NCI-H526 treated with DMSO at 0.1 percent for 48 hours (cell line): ENCODE results near the gene RGS3.

Experiments
- DNase-seq: peaks from one replicate; lab custom pipeline; 2025; lab: John Stamatoyannopoulos, UW

RGS3 gene

DNA sequence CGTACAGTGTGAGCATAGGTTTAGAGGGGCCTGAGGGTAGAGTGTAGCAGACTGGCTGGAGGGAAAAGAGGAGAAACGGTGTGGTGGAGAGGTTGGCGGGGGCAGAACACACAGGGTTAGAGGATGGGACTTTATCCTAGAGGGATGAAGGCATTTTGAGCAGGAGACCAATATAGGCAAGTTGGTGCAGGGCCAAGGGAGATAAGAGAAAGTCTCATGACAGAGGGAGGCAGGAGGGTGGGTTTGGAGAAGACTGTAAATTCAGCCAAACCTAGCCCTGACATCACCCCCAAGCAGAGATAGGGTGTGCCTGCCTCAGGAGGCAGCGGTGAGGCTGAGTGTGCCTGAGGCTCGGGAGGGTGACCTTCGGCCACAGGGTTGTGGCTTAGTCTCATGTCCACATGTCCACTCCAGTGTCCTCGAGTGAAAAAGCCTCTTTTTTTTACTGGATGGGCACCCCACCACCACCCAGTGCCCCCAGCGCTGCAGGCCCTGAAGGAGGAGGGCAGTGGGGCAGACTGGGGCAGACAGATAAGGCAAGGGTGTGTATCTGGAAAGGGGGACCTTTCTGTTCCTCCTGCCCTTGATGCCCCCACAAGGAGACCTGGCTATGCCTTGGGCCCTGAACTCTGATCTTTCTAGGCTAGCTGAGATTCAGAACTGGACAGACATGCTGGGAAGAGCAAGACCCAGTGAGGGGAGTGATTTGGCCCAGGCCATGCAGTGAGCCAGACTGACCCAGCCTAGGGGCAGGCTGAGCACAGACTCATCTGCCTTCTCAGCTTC, 108.7 kb downstream of the RGS3 start:
- no peak for DNase-seq

DNA sequence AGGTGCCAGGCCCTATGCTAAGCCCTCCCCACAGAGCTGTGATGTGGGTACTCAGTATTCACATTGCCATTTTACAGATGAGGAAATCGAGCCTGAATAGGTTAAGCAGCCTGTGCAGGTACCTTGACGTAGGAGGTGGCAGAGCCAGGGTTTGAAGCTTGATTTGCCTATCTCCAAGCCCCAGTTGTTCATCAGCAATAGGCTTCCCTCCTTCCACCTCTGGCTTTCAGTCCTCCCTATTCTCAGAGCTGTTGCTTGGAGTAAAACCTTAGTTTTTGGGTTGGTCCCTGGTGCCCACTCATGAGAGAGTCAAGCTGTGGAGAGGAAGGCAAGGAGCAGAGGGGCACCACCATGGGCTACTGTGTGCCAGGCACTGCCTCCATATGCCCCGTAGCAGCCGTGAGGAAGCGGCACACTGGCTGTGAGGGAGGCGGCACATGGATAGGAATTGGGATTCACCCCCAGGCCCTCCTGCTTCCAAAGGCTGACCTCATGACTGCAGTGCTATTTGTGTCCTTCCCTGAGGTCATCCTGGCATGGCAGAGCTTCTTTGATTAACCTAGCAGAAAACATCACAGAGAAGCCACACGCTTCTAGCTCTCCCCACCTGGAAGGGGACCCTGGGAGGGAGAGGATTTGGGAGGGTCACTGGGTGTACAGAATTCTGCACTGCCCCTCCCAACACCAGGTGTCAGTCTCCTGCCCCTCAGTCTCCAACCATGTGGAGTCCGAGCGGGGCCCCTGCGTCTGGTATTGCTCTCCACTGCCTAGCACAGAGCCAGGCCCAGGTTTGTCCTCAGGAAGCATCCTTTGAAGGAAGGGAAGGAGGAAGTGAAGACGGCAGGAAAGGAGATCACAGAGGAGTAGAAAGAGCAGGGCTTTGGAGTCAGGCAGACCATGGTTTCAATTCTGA, 109.8 kb downstream of the RGS3 start:
- DNase-seq, result no peak

DNA sequence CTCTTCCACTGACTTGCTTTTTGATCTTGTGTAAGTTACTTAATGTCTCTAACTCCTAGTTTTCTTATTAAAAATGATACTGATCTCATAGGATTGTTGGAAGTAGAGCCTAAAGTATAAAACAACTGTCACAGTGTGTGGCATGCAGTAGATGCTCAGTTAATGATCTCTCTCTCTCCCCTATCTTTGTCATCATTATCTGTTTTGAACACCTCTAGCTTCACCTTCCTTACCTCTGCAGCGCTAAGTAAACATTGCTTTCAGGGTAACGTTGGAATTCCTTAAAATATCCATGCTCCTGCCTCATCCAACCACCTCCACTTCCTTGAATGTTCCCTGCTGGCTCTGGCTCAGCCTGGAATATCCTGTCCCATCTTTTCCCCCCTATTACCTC, 110.4 kb downstream of the RGS3 start:
- no peak for DNase-seq

DNA sequence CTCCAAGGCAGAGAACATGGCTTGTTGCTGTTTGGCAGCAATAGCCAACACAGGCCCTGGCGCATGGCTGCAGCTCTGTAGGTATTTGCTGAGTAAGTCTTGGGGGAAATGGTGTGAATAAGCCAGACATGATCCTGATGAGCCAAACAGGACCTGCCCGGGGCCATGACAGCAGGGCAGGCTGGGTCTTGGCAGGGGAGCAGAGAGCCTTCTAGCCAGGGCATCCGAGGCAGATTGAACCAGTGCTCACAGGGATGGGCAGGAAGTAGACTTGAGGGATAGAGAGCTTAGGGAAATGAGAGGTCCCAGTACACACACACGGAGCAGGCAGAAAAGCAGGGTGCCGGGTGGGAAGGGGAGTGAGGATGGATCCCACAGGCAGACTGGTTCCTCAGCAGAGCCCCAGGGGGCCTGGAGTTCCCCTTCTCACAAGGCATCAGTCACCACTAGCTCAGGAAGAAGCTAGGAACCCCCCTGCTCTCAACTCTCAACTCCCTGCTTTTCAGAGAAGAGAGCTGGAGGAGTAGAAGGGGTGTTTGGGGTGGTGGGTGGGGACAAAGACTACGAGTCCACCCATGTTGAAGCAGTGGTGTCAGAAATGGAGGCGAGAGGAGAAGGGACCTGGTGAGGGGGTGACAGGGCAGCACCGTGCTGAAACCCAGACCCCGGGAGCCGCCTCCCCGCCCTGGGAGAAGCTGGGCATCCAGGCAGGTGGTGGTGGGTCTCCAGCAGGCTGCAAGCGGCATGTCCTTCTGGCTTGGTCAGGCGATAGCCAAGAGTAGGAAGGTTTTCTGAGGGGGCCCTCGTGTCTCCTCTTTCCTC, 111.1 kb downstream of the RGS3 start:
- no peak for DNase-seq

DNA sequence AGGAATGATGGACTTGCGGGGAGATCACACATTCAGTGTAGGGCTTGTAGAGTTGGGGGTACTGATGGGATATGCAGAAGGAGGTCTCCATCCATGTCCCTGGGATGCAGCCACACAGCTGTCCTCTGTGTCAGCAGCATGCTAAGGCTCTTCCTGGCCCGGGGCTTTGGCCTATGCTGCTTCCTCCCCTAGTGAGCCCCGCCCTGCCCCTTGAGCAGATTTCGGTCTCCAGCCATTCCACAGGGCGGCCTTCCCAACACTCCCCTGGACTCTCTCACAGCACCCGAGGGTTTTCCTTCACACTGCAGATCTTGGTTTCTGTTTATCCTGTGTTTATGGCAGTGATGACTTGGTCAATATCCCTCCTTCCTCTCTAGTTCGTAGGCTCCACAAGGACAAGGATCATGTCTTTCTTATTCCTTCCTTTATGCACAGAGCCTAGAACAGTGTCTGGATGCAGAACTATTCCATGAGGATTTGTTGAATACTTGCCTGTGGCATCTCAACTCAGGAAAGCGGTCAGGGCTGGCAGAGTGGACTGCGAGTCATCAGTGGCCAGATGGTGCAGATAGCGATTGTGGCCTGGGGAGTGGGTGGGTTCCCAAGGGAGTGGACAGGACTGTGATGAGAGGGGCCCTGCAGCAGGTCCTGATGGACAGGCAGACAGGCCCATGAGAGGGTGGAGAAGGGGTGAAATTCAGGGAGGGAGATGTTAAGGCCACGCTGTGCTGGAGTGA, 114.2 kb downstream of the RGS3 start:
- no peak for DNase-seq

DNA sequence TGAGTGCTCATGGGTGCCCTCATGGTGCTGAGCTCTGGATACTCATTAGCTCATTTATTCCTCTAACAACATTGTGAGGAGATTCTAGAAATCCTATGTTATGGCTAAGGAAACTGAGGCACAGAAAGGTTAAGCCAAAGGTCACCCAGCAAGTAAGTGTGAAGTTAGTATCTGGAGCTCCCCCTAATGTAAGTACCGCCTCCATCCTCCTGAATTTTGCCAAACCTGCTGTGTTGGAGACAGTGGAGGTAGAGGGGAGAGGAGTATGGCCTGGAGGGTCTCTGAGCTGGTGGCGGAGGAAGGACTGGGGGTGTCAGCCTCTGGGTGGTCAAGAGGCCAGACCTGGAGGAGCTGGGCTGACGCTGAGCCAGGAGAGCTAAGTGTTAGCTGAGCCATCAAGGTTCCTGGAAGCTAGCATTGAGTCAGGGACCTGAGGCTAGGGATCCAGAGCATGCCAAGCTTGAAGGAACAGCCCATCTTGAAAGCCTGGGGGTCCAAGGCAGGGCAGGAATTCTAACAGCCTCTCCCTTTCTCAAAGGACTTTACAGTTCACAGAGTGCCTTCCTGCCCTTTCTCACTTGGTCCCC, 114.8 kb downstream of the RGS3 start:
- DNase-seq, result no peak

DNA sequence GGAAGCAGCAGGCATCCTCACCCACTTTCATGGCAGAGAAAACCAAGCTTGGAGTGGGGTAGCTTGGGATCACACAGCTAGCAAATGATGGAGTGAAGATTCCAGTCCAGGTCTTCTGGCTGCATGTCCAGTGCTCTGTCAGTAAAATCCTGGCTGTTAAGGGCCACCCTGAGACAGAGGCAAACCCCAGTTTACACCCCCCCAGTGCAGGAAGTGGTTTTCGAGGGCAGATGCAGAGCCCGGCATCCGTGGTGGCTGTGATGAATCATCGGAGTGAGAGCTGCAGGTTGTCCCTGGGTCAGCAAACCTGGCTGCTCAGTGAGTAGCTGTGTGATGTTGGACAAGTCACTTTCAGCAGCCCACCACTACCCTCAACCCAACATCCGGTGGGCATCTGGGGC, 115.4 kb downstream of the RGS3 start:
- no peak for DNase-seq

DNA sequence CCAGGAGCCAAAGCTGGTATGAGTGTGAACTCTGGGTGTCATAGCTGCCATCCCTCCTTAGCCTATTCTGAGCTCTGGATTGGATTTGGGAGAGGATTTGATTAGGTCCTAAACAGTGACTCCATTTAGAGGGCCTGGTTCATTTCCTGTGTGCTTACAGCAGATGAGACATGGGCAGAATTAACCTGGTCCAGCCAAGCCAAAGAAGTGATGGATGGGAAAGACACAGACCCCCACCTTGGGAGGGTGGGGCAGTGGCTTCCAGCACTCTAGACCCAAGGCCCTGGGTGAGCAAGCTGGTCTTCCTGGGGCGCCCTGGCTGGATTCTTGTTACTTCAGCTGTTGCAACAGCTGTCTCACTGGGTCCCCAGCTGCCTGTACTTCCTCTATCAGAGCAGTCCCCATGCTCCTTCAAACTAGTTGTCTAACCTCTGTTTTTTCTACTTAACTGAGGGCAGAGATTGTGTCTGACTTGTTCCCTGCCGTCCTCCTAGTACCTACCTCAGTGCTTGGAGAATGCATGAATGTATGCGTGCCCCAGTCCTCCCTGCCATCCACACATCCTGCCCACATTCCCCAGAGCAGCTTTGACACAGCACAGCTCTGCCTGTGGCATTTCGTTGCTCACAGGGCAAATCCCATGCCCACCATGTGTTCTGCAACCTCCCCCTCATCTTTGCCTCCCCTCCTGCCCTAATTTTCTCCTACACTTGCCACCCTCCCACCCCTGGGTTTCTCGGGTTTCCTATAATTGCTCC, 115.9 kb downstream of the RGS3 start:
- no peak for DNase-seq

DNA sequence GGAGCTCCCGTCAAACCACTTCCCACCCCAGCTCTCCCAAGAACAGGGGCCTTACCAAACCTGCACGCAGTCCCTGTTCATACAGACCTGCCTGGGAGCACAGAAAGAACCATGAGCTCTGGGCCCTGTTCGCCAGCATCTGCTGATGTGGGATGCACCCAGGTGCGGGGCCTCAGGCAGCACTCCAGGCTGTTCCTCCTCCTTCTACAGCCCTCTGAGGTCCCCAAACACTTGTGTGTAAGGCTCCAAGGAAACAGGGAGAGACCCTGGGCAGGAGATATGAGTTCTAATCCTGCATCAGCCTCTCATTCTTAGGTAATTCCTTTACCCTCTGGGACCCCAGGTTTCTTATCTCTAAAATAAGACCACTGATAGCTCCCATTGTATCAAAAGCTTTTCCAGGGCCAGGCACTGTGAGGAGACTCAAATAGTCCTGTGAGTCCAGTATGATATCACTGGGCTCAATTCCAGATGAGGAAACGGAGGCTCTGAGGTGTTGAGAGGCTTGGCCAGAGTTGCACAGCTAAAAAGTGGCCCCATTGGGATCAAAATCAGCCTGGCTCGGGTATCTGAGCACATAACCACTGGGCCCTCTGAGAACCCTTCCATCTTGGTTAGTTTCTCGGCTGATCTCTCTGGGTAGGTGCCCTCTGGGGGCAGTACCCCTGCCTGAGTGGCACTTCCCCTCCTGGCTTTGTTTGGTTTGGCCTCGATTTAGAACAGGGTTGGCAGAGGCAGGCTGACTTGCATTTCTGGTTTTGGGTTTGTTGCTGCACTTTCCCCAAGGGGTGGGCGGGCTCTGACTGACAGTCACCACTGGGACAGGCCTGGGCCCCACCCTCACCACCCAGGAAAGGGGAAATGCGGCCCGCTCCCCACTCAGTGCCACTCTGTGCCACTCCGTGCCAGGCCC, 116.8 kb downstream of the RGS3 start:
- no peak for DNase-seq

DNA sequence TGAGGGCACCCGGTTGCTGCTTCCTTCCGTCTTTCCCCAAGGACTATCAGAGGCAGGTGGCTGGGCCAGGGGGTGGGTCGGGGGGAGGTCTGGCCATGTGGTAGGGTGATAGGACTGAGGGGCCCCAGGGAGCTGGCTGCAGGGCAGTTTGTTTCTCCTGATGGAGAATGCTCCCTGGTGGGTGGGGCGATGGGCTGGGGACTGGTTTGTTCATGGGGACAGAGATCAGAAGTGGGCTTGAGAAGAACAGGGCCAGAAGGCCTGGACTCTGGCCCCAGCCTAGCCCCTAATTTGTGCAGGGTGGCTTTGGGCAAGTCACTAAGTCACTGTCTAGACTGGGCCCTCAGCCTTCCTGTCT, 117.4 kb downstream of the RGS3 start:
- no peak for DNase-seq

DNA sequence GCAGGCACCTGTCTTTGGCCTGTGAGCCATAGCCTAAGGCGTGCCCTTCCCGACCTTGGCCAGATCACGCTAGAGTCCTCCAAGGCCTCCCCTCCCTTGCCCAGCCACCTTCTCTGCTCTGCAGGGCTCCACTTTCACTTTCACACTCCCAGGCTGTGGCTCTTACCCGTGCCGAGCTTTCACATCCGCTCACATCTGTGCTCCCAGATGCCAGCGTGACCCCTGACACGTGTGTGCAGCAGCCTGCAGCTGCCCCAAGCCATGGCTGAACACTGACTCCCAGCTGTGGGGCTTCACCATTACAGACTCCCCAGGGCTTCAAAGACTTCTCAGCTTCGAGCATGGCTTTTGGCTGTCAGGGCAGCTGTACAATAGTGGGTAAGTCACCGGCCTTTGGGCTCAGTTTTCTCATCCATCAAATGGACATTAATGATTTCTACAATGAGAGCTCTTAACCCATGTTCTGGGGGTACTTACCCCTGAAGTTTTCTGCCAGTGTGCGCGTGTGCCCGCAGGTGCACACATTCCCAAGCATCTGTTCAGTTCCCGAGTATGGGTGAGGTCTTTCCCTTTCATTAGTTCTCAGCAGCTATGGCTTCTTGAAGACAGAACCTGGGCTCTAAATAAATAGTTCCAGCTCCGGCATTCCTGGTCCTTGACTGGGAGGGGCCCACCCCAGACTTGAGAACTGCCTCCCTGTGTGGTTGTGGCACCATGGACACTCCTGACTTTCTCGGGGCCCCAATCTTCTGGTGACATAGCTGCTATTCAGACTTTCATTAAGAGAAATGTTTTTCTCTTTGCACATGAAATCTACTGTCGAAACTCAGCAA, 118.6 kb downstream of the RGS3 start:
- DNase-seq, result no peak

DNA sequence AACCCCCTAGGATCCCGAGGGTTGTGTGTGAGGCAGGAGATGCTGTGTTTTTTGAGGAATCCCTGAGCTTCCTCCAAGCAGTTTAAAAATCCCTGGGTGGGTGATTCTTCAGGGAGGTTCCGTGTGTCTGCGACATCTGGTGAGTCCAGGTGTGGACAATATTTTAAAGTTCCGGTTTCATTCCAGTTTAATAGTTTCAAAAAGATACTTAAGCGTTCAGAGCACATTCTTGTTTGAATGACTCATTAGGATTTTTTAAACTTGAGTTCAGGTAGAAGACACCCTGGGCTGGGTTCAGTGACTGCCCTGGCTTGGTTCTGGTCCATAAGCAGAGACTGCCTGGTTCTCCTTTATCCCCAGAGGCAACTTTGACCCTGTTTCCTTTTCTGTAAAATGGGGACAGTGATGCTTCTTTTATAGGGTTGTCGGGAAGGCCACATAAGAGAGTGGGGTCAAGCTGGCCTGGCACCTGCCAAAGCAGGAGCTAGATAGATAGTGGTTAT, 119.2 kb downstream of the RGS3 start:
- no peak for DNase-seq

DNA sequence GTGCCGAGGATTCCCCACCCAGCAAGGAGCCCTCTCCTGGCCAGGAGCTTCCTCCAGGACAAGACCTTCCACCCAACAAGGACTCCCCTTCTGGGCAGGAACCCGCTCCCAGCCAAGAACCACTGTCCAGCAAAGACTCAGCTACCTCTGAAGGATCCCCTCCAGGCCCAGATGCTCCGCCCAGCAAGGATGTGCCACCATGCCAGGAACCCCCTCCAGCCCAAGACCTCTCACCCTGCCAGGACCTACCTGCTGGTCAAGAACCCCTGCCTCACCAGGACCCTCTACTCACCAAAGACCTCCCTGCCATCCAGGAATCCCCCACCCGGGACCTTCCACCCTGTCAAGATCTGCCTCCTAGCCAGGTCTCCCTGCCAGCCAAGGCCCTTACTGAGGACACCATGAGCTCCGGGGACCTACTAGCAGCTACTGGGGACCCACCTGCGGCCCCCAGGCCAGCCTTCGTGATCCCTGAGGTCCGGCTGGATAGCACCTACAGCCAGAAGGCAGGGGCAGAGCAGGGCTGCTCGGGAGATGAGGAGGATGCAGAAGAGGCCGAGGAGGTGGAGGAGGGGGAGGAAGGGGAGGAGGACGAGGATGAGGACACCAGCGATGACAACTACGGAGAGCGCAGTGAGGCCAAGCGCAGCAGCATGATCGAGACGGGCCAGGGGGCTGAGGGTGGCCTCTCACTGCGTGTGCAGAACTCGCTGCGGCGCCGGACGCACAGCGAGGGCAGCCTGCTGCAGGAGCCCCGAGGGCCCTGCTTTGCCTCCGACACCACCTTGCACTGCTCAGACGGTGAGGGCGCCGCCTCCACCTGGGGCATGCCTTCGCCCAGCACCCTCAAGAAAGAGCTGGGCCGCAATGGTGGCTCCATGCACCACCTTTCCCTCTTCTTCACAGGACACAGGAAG, 120.2 kb downstream of the RGS3 start:
- no peak for DNase-seq

DNA sequence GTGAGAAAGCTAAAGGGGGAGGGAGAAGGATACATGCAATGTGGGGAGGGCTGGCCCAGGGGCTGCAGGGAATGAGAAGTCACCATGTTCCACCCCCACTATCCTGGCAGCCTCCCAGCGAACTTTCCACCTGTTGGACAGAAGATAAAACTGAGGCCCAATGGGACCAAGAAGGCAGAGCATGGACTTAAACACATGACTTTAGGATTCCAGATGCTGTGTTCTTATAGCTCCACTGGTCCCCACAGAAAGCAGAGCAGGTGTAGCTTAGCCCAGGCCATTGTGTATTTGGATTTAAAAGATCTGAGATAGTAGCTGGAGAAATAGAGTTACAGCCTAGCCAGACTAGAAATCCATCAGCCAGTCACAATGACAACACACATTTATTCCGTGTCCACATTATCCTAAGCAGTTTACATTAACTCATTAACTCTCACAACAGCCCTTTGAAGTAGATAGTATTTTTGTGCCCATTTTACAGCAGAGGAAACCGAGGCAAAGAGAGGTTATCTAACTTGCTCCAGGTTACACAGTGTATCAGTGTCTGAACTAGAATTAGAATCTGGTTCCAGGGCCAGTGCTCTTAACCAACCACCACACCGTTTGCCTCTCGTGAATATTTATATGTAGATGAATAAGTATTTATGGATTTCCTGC, 121.0 kb downstream of the RGS3 start:
- DNase-seq, result no peak

DNA sequence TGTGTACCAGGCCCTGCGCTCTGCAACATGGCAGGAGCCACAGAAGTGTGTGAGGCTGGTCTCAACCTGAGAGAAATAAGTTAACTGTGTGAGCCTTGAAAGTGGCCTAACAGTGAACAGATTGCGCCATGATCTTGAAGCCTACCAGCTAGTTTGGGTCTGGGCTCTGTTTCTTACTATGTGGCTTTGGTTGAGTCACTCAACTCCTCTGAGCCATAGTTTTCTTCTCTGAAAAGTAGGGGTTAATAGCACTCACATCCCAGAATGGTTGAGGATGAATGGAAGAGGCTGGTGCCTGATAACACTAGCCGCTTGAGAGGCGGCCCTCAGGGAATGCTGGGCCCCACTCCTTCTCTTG, 121.5 kb downstream of the RGS3 start:
- no peak for DNase-seq

DNA sequence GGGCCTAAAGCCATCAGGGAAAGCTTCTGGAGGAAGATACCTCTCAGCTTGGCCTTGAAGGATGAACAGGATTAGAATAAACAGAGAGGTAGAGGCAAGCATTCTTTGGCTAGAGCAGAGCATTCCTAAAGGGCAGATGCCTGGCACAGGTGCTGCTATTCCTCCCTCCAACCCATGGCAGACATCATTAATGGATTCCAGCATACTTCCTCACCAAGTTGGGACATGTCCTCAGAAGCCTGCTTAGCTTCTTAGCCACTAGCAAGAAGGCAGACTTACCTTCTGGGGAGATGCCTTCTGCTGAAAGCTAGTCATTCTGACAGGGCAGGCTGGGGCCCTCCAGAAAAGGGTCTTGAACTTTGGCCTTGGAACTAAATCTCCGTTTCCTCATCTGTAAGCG, 122.0 kb downstream of the RGS3 start:
- no peak for DNase-seq

DNA sequence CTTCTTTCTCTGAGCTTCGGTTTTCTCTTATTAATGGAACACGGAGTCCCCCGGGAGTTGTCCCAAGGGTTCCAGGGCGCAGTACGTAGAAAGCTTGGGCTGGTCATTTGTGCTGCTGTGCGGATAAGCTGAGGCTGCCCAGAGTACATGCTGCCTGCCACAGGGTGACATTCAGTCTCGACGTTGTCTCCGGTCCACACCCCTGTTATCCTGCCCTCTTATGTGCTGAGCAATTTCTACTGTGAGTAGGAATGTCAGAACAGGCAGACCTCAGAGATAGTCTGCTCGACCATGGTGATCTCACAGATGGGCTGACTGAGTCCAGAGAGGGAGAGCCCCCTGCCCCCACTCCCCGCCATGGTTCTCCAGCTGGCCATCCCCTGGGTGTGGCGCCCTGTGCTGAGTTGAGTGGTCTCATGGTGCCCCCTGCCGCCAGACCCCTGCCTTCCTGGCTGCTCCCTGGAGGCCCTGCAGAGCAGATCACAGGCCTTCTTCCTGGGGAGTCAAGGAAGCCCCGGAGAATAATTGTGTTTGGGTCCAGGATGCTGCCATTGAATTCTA, 124.0 kb downstream of the RGS3 start:
- no peak for DNase-seq
